Breast epithelium (tissue), 4 donors: Measurements from ENCODE around the gene PPM1J. TPM values are rescaled to one million over a fixed set of nuclear protein-coding genes. Genes with fewer than 3 reads are reported as not detected.

Experiments
- DNase-seq, 2 donors: peaks; one replicate each; pipeline ENCODE4 v3.0.0-alpha.2; 2019; ENCODE audit warnings: low spot score in 2 of 2
- H3K27ac ChIP-seq, 2 donors: fragments of 200-600 bp; sonication (generic) in 1 of 2; one replicate each; pipeline ENCODE4 v1.5.1; 2016 to 2019; ENCODE audit warnings: mild to moderate bottlenecking in 1 of 2
- H3K27me3 ChIP-seq, 2 donors: fragments of 200-600 bp; sonication (generic) in 1 of 2; one replicate each; pipeline versions ENCODE4 v1.5.1 to v1.6.0; 2017 to 2019; ENCODE audit warnings: control low read depth in 1 of 2, mild to moderate bottlenecking in 1 of 2
- H3K36me3 ChIP-seq: fragments of 200-600 bp; one replicate; pipeline ENCODE4 v1.5.1; 2019
- H3K4me1 ChIP-seq, 2 donors: fragments of 200-600 bp; sonication (generic); one replicate each; pipeline ENCODE4 v1.5.1; 2016 to 2019; ENCODE audit warnings: control low read depth in 1 of 2
- H3K4me3 ChIP-seq, 3 donors: fragments of 200-600 bp; sonication (generic); 1 replicate in 2 of 3; 2 replicates in 1 of 3; pipeline ENCODE4 v1.5.1; 2016 to 2019; ENCODE audit warnings: mild to moderate bottlenecking in 3 of 3, moderate library complexity in 2 of 3
- H3K9me3 ChIP-seq, 2 donors: fragments of 200-600 bp; sonication (generic) in 1 of 2; one replicate each; pipeline ENCODE4 v1.5.1; 2016 to 2019; ENCODE audit warnings: control low read depth in 1 of 2
- CTCF ChIP-seq, 3 donors: fragments of 450-650 bp; IDR thresholded peaks; one replicate each; pipeline ENCODE4 v1.5.1; 2016 to 2017; ENCODE audit warnings: antibody characterized with exemption in 3 of 3, mild to moderate bottlenecking in 3 of 3, moderate library complexity in 3 of 3
- POLR2A ChIP-seq: fragments of 450-650 bp; IDR thresholded peaks from one replicate; pipeline ENCODE4 v1.6.1; 2016; ENCODE audit warnings: antibody characterized with exemption, mild to moderate bottlenecking, moderate library complexity
- POLR2AphosphoS5 ChIP-seq, 3 donors: sonication (generic); formaldehyde crosslinking; IDR thresholded peaks; one replicate each; pipeline ENCODE4 v1.6.1; 2017; ENCODE audit warnings: antibody characterized with exemption in 3 of 3
- intact Hi-C: fragments of 100-400 bp; cut with DNase I; formaldehyde crosslinking; loops from one replicate; pipeline ENCODE4 v1.15.1; 2023; ENCODE audit warnings: low total_unique reads
- total RNA-seq, 3 donors: library from RNA; depleted of rRNA; stranded (reverse); fragments of >200 nt; gene quantifications; one replicate each; pipeline ENCODE4 v1.1.0, GENCODE V29; 2016

The PPM1J gene
- total RNA-seq, 3 donors from 2014 or later, result 0.32 to 5.3 (median 4.9) TPM

- TF ChIP-seq POLR2AphosphoS5 (IDR thresholded peaks at IDR 0.05), result peak in 2 of 3 donors; percentile 10 to 19
- TF ChIP-seq POLR2A, result no peak
- TF ChIP-seq CTCF (IDR thresholded peaks at IDR 0.05), result peak; percentile 80 to 93 (median 91)
- intact Hi-C loops, result no loop called here
- Histone ChIP-seq H3K9me3 (no peaks in the 10 kb centered on the region), H3K27ac (peak overlapping the region; percentile 86 to 99), H3K36me3 (no peaks in the 10 kb centered on the region), H3K4me3 (peak overlapping the region; percentile 62 to 100 (median 83)), H3K4me1 (peaks cover 9 to 17% of the 10 kb centered on the region in 2 donors), H3K27me3 (no peaks in the 10 kb centered on the region)
- peak; percentile 85 to 86 for DNase-seq
These were observed 7.7 kb downstream of the PPM1J start for GRCh38 chr1:112707221-112708001.

GRCh38 chr1:112706505-112707220 is 8.5 kb downstream of the PPM1J start, which contains the start of gene RHOC:
Gene RHOC, minus strand, starts transcription at chr1:112707127. Its CDS starts 3,328 bp downstream, at chr1:112703799.
- Histone ChIP-seq H3K27me3 (no peaks in the 10 kb centered on the region), H3K36me3 (no peaks in the 10 kb centered on the region), H3K9me3 (no peaks in the 10 kb centered on the region), H3K4me1 (peaks cover 9 to 17% of the 10 kb centered on the region in 2 donors), H3K4me3 (peak within 1 kb of the TSS; percentile 62 to 100 (median 83)), H3K27ac (peak within 1 kb of the TSS; percentile 86 to 99)
- TF ChIP-seq POLR2AphosphoS5 (IDR thresholded peaks at IDR 0.05) (peak; percentile 6 to 75 (median 11)), POLR2A (peak; percentile 56), CTCF (IDR thresholded peaks at IDR 0.05) (no peak)
- intact Hi-C loops, result no loop called here
- DNase-seq, result no peak

- no peaks in the 10 kb centered on the region for H3K36me3 ChIP-seq
- no peaks in the 10 kb centered on the region for H3K9me3 ChIP-seq
- peaks cover 19 to 26% of the 10 kb centered on the region in 2 donors for H3K4me1 ChIP-seq
- intact Hi-C loops, result no loop called here
- H3K27me3 ChIP-seq, result no peaks in the 10 kb centered on the region
- peak overlapping the region; percentile 86 to 99 for H3K27ac ChIP-seq
- TF ChIP-seq CTCF (IDR thresholded peaks at IDR 0.05) (no peak), POLR2A (no peak), POLR2AphosphoS5 (IDR thresholded peaks at IDR 0.05) (peak; percentile 44 to 71 (median 46))
- H3K4me3 ChIP-seq, result peak overlapping the region; percentile 62 to 100 (median 83)
- DNase-seq, result peak; percentile 84 to 93
These were observed 10.1 kb downstream of the PPM1J start for GRCh38 chr1:112704934-112705627.

- intact Hi-C loops, result no loop called here
- DNase-seq, result no peak
- Histone ChIP-seq H3K27me3 (no peaks in the 10 kb centered on the region), H3K9me3 (no peaks in the 10 kb centered on the region), H3K4me1 (peaks cover 19 to 32% of the 10 kb centered on the region in 2 donors), H3K27ac (peak overlapping the region; percentile 86 to 99), H3K36me3 (no peaks in the 10 kb centered on the region), H3K4me3 (peak overlapping the region; percentile 62 to 100 (median 83))
- no peak for TF ChIP-seq POLR2A
- TF ChIP-seq CTCF (IDR thresholded peaks at IDR 0.05), result no peak
- no peak for TF ChIP-seq POLR2AphosphoS5 (IDR thresholded peaks at IDR 0.05)
These were observed 10.7 kb downstream of the PPM1J start for GRCh38 chr1:112704391-112704933.
